Prostate gland (tissue), 2 donors: ENCODE measurements around the gene EPG5.

ENCODE experiments used
- POLR2A ChIP-seq: fragments of 450-650 bp; IDR thresholded peaks from one replicate; pipeline ENCODE4 v1.6.1; 2016; ENCODE audit warnings: antibody characterized with exemption, mild to moderate bottlenecking
- POLR2AphosphoS5 ChIP-seq: sonication (generic); formaldehyde crosslinking; IDR thresholded peaks from one replicate; pipeline ENCODE4 v1.6.1; 2017; ENCODE audit warnings: antibody characterized with exemption
- TF ChIP-seq, protein P1 (sequence below), 4 experiments: fragments of 200-600 bp in 2 of 4; fragments of 450-650 bp in 2 of 4; sonication (generic) in 2 of 4; IDR thresholded peaks; 1 replicate in 3 of 4; 2 replicates in 1 of 4; pipeline ENCODE4 v1.5.1; 2016 to 2019; ENCODE audit warnings: antibody characterized with exemption in 4 of 4, mild to moderate bottlenecking in 2 of 4, moderate library complexity in 2 of 4

DNA sequence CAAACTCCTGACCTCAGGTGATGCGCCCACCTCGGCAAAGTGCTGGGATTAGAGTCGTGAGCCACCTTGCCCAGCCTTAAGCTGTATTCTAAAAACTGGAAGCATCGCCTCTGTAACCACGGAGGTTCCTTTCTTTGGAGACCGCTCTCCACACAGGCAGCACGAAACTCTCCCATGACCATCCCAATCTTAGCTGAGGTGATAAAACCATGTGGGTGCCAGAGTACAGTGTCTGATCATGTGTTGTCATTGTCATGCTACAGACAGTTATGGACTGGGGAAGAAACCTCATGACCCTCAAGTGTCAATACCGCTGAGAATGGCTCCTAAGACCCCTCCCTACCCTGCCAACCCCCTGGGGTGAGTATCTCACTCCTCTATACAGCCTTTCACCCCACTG is 41.4 kb upstream of the EPG5 start:
- TF ChIP-seq POLR2A (no peak), POLR2AphosphoS5 (no peak)
- TF ChIP-seq, protein P1, sequence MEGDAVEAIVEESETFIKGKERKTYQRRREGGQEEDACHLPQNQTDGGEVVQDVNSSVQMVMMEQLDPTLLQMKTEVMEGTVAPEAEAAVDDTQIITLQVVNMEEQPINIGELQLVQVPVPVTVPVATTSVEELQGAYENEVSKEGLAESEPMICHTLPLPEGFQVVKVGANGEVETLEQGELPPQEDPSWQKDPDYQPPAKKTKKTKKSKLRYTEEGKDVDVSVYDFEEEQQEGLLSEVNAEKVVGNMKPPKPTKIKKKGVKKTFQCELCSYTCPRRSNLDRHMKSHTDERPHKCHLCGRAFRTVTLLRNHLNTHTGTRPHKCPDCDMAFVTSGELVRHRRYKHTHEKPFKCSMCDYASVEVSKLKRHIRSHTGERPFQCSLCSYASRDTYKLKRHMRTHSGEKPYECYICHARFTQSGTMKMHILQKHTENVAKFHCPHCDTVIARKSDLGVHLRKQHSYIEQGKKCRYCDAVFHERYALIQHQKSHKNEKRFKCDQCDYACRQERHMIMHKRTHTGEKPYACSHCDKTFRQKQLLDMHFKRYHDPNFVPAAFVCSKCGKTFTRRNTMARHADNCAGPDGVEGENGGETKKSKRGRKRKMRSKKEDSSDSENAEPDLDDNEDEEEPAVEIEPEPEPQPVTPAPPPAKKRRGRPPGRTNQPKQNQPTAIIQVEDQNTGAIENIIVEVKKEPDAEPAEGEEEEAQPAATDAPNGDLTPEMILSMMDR (IDR thresholded peaks at IDR 0.05): no peak
